PFSK-1 (cell line): ENCODE data around the gene IRX4.

Experiments used
- FOXP2 ChIP-seq: optimal IDR thresholded peaks from 2 replicates; pipeline ENCODE3; 2011; ENCODE audit warnings: borderline replicate concordance, control low read depth, inconsistent platforms; ENCODE audit not compliant: insufficient read depth; ENCODE audit errors: extremely low read length, extremely low read depth
- POLR2AphosphoS5 ChIP-seq: IDR thresholded peaks from 2 replicates; pipeline ENCODE4 v1.6.1; 2012; ENCODE audit warnings: low read depth, mild to moderate bottlenecking, control low read depth, low read length, moderate library complexity
- SIN3A ChIP-seq: IDR thresholded peaks from 2 replicates; pipeline ENCODE4 v1.6.1; 2012; ENCODE audit warnings: mild to moderate bottlenecking, low read length, moderate library complexity, borderline replicate concordance; ENCODE audit not compliant: insufficient read depth
- TAF1 ChIP-seq: IDR thresholded peaks from 2 replicates; pipeline ENCODE4 v1.6.1; 2012; ENCODE audit warnings: low read length, control low read depth, borderline replicate concordance; ENCODE audit not compliant: insufficient read depth
- TF ChIP-seq, protein P1 (sequence below), 2 experiments: IDR thresholded peaks; 2 replicates each; pipeline versions ENCODE4 v1.6.1 to v1.8.0; 2011 to 2012; ENCODE audit warnings: low read depth in 2 of 2, low read length in 2 of 2, control low read depth in 1 of 2, inconsistent platforms in 1 of 2, mild to moderate bottlenecking in 1 of 2, moderate library complexity in 1 of 2; ENCODE audit not compliant: insufficient read depth in 1 of 2

The IRX4 gene

DNA sequence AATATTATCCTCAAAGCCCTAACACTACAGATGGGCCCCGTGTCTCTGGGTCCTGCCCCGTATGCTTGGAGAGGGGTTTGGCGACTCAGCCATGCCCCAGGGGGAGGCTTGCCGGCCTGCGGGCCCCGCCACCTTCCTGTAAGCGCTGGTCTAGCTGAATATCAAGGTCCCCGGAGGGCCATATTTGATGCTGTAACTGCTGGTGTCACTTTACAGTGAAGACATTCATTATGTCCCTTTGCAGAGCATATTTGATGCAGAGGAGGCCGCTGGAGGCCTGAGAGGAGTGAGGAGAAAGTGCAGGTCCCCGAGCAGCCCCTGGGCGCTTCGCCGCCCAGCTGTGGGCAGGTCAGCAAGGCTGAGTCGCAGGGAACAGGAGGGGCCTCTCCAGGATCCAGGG lies 16.8 kb downstream of the IRX4 start:
- TF ChIP-seq POLR2AphosphoS5 (no peak), FOXP2 (no peak), SIN3A (no peak), TAF1 (no peak)
- TF ChIP-seq, protein P1, sequence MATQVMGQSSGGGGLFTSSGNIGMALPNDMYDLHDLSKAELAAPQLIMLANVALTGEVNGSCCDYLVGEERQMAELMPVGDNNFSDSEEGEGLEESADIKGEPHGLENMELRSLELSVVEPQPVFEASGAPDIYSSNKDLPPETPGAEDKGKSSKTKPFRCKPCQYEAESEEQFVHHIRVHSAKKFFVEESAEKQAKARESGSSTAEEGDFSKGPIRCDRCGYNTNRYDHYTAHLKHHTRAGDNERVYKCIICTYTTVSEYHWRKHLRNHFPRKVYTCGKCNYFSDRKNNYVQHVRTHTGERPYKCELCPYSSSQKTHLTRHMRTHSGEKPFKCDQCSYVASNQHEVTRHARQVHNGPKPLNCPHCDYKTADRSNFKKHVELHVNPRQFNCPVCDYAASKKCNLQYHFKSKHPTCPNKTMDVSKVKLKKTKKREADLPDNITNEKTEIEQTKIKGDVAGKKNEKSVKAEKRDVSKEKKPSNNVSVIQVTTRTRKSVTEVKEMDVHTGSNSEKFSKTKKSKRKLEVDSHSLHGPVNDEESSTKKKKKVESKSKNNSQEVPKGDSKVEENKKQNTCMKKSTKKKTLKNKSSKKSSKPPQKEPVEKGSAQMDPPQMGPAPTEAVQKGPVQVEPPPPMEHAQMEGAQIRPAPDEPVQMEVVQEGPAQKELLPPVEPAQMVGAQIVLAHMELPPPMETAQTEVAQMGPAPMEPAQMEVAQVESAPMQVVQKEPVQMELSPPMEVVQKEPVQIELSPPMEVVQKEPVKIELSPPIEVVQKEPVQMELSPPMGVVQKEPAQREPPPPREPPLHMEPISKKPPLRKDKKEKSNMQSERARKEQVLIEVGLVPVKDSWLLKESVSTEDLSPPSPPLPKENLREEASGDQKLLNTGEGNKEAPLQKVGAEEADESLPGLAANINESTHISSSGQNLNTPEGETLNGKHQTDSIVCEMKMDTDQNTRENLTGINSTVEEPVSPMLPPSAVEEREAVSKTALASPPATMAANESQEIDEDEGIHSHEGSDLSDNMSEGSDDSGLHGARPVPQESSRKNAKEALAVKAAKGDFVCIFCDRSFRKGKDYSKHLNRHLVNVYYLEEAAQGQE (IDR thresholded peaks at IDR 0.05; ENCODE audit: insufficient read depth in 1 of 2, low read depth in 2 of 2, low read length in 2 of 2) = no peak

DNA sequence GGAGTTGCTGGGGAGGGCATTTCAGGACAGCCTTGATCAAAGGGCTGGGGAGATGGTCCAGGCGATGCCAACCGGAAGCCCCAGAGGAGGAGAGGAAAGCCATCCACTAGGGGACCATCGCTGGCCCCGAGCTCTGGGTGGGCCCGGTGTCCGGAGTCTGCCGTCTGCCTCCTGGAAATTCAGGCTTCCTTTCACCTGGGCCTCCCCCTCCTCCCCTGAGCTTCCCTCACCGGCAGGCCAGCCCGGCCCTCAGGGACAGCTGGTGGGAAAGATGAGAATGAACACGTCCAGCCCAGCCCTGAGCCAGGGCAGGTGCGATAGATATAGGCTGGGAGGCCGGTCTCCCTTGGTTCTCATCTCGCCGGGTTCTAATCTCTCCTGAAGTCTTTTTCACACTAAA lies 17.2 kb downstream of the IRX4 start:
- no peak for TF ChIP-seq TAF1
- TF ChIP-seq FOXP2 = no peak
- no peak for TF ChIP-seq SIN3A
- TF ChIP-seq POLR2AphosphoS5 = no peak
- TF ChIP-seq, protein P1 (IDR thresholded peaks at IDR 0.05; ENCODE audit: insufficient read depth in 1 of 2, low read depth in 2 of 2, low read length in 2 of 2) = no peak

DNA sequence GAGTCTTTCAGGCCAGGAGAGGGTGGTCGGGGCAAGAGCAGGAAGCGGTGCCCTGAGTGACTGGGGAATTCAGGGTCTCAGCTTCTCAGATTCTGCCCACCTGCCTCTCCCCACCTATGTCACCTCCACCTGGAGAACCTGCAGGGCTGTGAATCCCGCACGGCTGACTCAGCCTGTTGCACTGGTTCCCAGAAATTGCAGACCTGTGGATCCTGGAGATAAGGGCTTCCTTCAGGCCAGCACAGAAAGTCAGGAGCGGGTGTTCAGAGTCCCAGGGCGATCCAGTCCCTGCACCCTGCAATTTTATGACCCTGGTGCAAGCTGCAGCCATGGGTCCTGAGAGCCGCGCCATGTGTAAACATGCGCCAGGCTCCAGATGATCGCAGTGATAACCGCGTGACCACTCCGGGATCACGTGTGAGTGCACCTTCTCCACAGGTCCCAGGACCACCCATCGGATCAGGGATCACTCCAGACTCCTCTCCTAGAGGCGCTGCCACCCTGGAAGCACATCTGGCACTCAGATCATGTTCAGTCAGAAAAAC lies 17.8 kb downstream of the IRX4 start:
- TF ChIP-seq POLR2AphosphoS5 (no peak), SIN3A (no peak), TAF1 (no peak), FOXP2 (no peak)
- TF ChIP-seq, protein P1 (IDR thresholded peaks at IDR 0.05; ENCODE audit: insufficient read depth in 1 of 2, low read depth in 2 of 2, low read length in 2 of 2) = no peak

DNA sequence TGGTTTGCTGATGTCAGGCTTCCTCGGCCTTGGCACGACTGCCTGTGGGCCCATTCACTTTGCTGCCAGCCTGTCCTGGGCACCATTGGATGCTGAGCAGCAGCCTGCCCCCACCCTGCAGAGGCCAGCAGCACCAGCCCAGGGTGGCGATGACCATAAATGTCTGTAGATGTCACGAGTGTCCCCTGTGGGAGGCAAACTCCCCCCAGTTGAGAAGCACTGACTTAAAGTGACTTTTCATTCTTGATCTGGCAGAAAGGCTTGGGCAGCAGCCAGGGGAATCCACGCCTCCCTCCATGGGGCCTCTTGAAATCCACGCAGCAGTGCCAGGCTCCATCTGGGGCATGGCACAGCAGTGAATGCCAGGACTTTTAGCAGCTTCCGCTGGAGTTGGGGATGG lies 21.8 kb downstream of the IRX4 start:
- no peak for TF ChIP-seq TAF1
- TF ChIP-seq POLR2AphosphoS5 = no peak
- TF ChIP-seq, protein P1 (IDR thresholded peaks at IDR 0.05; ENCODE audit: insufficient read depth in 1 of 2, low read depth in 2 of 2, low read length in 2 of 2) = no peak
- TF ChIP-seq FOXP2 = no peak
- TF ChIP-seq SIN3A = no peak

DNA sequence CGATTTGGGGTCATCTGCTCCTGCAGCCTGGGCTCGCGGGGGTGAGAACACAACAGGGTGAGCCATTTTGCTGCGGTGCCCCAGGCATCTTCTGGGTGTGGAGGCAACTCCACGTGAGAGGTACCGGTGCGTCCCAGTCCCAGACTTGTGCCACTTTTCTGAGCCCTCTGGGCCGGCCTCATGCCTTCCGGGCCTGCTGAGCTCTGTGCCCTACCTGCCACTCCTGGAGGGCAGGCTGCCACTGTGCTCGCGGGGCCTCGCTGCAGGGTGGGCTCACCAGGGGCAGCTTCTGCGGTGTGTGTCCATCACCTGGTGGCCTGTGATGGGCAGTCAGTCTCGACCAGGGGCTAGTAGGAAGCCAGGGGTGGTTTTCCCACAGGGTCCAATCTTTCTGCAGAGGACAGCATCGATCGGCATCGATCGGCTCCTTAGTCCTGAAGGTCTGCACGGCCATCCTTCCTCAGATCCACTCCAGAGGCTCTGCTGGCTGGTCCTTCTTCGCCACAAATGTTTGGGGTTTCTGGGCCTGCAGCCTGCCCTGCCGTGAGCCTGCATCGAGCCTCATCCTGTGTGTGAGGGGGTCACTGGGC lies 22.6 kb downstream of the IRX4 start:
- TF ChIP-seq POLR2AphosphoS5 (no peak), FOXP2 (no peak), SIN3A (no peak), TAF1 (no peak)
- TF ChIP-seq, protein P1 (IDR thresholded peaks at IDR 0.05; ENCODE audit: insufficient read depth in 1 of 2, low read depth in 2 of 2, low read length in 2 of 2) = no peak
